KMS-11 (cell line): ENCODE data around the gene ABCG4.
"Not testable (repeated sequence)": the region's sequence is repeated elsewhere in the genome, so short reads cannot be mapped to it uniquely, and the experiment has no call there.

Experiments
- H2AFZ ChIP-seq: fragments of 200-600 bp; sonication (generic); 2 replicates; pipeline ENCODE4 v1.6.1; 2016; ENCODE audit warnings: antibody characterized with exemption, mixed run types, low read depth
- H3K27ac ChIP-seq: fragments of 200-600 bp; sonication (generic); 2 replicates; pipeline ENCODE4 v1.6.1; 2016; ENCODE audit warnings: mild to moderate bottlenecking, mixed run types
- H3K27me3 ChIP-seq: fragments of 200-600 bp; sonication (generic); 2 replicates; pipeline ENCODE4 v1.6.1; 2017; ENCODE audit warnings: mild to moderate bottlenecking, low read depth, mixed run types, moderate library complexity; ENCODE audit not compliant: insufficient read depth
- H3K36me3 ChIP-seq: fragments of 200-600 bp; sonication (generic); 2 replicates; pipeline ENCODE4 v1.6.1; 2017; ENCODE audit warnings: mild to moderate bottlenecking, mixed run types; ENCODE audit not compliant: insufficient read depth
- H3K4me1 ChIP-seq: fragments of 200-600 bp; sonication (generic); 2 replicates; pipeline ENCODE4 v1.6.1; 2016; ENCODE audit warnings: mild to moderate bottlenecking, low read depth, mixed run types; ENCODE audit not compliant: poor library complexity, severe bottlenecking
- H3K4me2 ChIP-seq: fragments of 200-600 bp; sonication (generic); 2 replicates; pipeline ENCODE4 v1.7.0; 2016; ENCODE audit warnings: mild to moderate bottlenecking, mixed run types
- H3K4me3 ChIP-seq: fragments of 200-600 bp; sonication (generic); IDR thresholded peaks from 2 replicates; pipeline ENCODE4 v1.6.1; 2017; ENCODE audit warnings: low read depth, low read length, mixed read lengths; ENCODE audit not compliant: insufficient read depth
- H3K79me2 ChIP-seq: fragments of 200-600 bp; sonication (generic); 2 replicates; pipeline ENCODE4 v1.6.1; 2016; ENCODE audit warnings: low read depth, mixed run types; ENCODE audit not compliant: insufficient read depth
- H3K9ac ChIP-seq: fragments of 200-600 bp; sonication (generic); 2 replicates; pipeline ENCODE4 v1.6.1; 2016; ENCODE audit warnings: mild to moderate bottlenecking, mixed run types
- H4K20me1 ChIP-seq: fragments of 200-600 bp; sonication (generic); 2 replicates; pipeline ENCODE4 v1.6.1; 2016; ENCODE audit warnings: mild to moderate bottlenecking, mixed run types; ENCODE audit not compliant: insufficient read depth
- CTCF ChIP-seq: fragments of 200-600 bp; sonication (generic); conservative IDR thresholded peaks from 2 replicates; pipeline ENCODE4 v1.6.1; 2017; ENCODE audit warnings: low read depth, mild to moderate bottlenecking, antibody characterized with exemption, low read length, moderate library complexity, mixed read lengths

The ABCG4 gene

GRCh38 chr11:119160151-119160550 is 11.3 kb downstream of the ABCG4 start:
- no peaks in the 10 kb centered on the region for H4K20me1 ChIP-seq
- no peaks in the 10 kb centered on the region for H3K4me1 ChIP-seq
- H3K27me3 ChIP-seq: peaks cover 5% of the 10 kb centered on the region; the same call in 1 of the 2 replicates
- H3K27ac ChIP-seq: no peak overlapping the region
- no peaks in the 10 kb centered on the region for H3K36me3 ChIP-seq
- no peak overlapping the region for H3K4me2 ChIP-seq
- no peak overlapping the region for H3K9ac ChIP-seq
- TF ChIP-seq CTCF: no peak
- H3K79me2 ChIP-seq: no peaks in the 10 kb centered on the region
- no peak overlapping the region for H2AFZ ChIP-seq
- no peak overlapping the region for H3K4me3 ChIP-seq

- no peak overlapping the region for H3K4me2 ChIP-seq
- H3K79me2 ChIP-seq: no peaks in the 10 kb centered on the region
- no peak overlapping the region for H3K27ac ChIP-seq
- no peak for TF ChIP-seq CTCF
- H3K4me1 ChIP-seq: no peaks in the 10 kb centered on the region
- H3K4me3 ChIP-seq: no peak overlapping the region
- no peaks in the 10 kb centered on the region for H3K36me3 ChIP-seq
- no peak overlapping the region for H3K9ac ChIP-seq
- no peaks in the 10 kb centered on the region for H4K20me1 ChIP-seq
- no peak overlapping the region for H2AFZ ChIP-seq
- no peaks in the 10 kb centered on the region; the same call in 1 of the 2 replicates for H3K27me3 ChIP-seq
Observed at GRCh38 chr11:119161871-119162270, 13.0 kb downstream of the ABCG4 start.

GRCh38 chr11:119166368-119167076 is 17.7 kb downstream of the ABCG4 start:
- Histone ChIP-seq H3K27me3 (no peaks in the 10 kb centered on the region), H3K36me3 (no peaks in the 10 kb centered on the region), H3K4me3 (no peak overlapping the region), H3K27ac (no peak overlapping the region), H3K4me1 (no peaks in the 10 kb centered on the region), H3K79me2 (no peaks in the 10 kb centered on the region), H3K4me2 (no peak overlapping the region), H3K9ac (no peak overlapping the region), H2AFZ (no peak overlapping the region), H4K20me1 (no peaks in the 10 kb centered on the region)
- no peak for TF ChIP-seq CTCF

- not testable (repeated sequence) for H4K20me1 ChIP-seq, H3K27me3 ChIP-seq, H3K4me2 ChIP-seq, H3K4me1 ChIP-seq, H3K9ac ChIP-seq, H3K79me2 ChIP-seq, H3K36me3 ChIP-seq, H3K27ac ChIP-seq, H2AFZ ChIP-seq, H3K4me3 ChIP-seq
Observed at GRCh38 chr11:119167077-119167458, 18.2 kb downstream of the ABCG4 start.

- no peaks in the 10 kb centered on the region for H4K20me1 ChIP-seq
- no peak for TF ChIP-seq CTCF
Observed at GRCh38 chr11:119167933-119168332, 19.1 kb downstream of the ABCG4 start.

More at GRCh38 chr11:119167933-119168332, 19.1 kb downstream of the ABCG4 start:
- Histone ChIP-seq H3K79me2 (no peaks in the 10 kb centered on the region), H3K4me2 (no peak overlapping the region), H3K27ac (no peak overlapping the region), H3K4me3 (no peak overlapping the region), H3K27me3 (no peaks in the 10 kb centered on the region), H3K9ac (no peak overlapping the region), H2AFZ (no peak overlapping the region), H3K4me1 (no peaks in the 10 kb centered on the region), H3K36me3 (no peaks in the 10 kb centered on the region)
